Cardiac muscle cell (in vitro differentiated cells and primary cell): ENCODE measurements around the gene FAHD1. TPM values are rescaled to one million over a fixed set of nuclear protein-coding genes. Genes with fewer than 3 reads are reported as not detected.

Source experiments
- DNase-seq, 2 donors: peaks; one replicate each; pipeline versions ENCODE4 v3.0.0 to v3.0.0-alpha.2; 2010 to 2017; ENCODE audit warnings: low read depth in 1 of 2, low spot score in 1 of 2
- H3K27ac ChIP-seq: fragments of 200-600 bp; sonication (generic); 2 replicates; pipeline ENCODE4 v1.5.1; 2016
- H3K27me3 ChIP-seq: fragments of 200-600 bp; sonication (generic); 2 replicates; pipeline ENCODE4 v1.6.0; 2016; ENCODE audit warnings: control low read depth
- H3K36me3 ChIP-seq: fragments of 200-600 bp; sonication (generic); 2 replicates; pipeline ENCODE4 v1.5.1; 2016; ENCODE audit warnings: control low read depth
- H3K4me1 ChIP-seq: fragments of 200-600 bp; sonication (generic); 2 replicates; pipeline ENCODE4 v1.8.1; 2017; ENCODE audit warnings: low read depth, mild to moderate bottlenecking, mixed run types
- H3K4me3 ChIP-seq: fragments of 200-600 bp; sonication (generic); 2 replicates; pipeline ENCODE4 v1.5.1; 2016; ENCODE audit warnings: mild to moderate bottlenecking
- H3K9me3 ChIP-seq: fragments of 200-600 bp; sonication (generic); 2 replicates; pipeline ENCODE4 v1.5.1; 2017; ENCODE audit warnings: low read depth, mild to moderate bottlenecking, control low read depth
- CTCF ChIP-seq: IDR thresholded peaks from 2 replicates; pipeline ENCODE4 v1.5.1; 2012; ENCODE audit warnings: low read depth, mild to moderate bottlenecking, low read length
- polyA plus RNA-seq: library from polyadenylated mRNA; unstranded; fragments of >200 nt; fragmentation: Nextera tagmentation; extraction: Ambion mirVana; gene quantifications from 2 replicates; pipeline ENCODE4 v1.2.1, GENCODE V29; 2016
- total RNA-seq: library from RNA; depleted of rRNA; stranded (reverse); fragments of >200 nt; gene quantifications from 2 replicates; pipeline ENCODE4 v1.2.3, GENCODE V29; 2016

Gene FAHD1
- total and polyA plus RNA-seq, 2 experiments from 2014 or later: 55.3 to 73.5 TPM

- no peak for DNase-seq
- H3K4me3 ChIP-seq: no peak overlapping the region
- no peaks in the 10 kb centered on the region for H3K27me3 ChIP-seq
- H3K36me3 ChIP-seq: peaks cover 6% of the 10 kb centered on the region
- no peaks in the 10 kb centered on the region for H3K9me3 ChIP-seq
- no peaks in the 10 kb centered on the region for H3K4me1 ChIP-seq
- TF ChIP-seq CTCF: no peak
- H3K27ac ChIP-seq: no peak overlapping the region
Measured at GRCh38 chr16:1809281-1809801, 17.7 kb upstream of the FAHD1 start.

- Histone ChIP-seq H3K27me3 (no peaks in the 10 kb centered on the region), H3K4me1 (no peaks in the 10 kb centered on the region), H3K27ac (no peak overlapping the region), H3K36me3 (peaks cover 6% of the 10 kb centered on the region), H3K4me3 (no peak overlapping the region), H3K9me3 (no peaks in the 10 kb centered on the region)
- DNase-seq: no peak
- TF ChIP-seq CTCF: no peak
Measured at GRCh38 chr16:1810106-1810505, 16.9 kb upstream of the FAHD1 start.

GRCh38 chr16:1810536-1810935 is 16.5 kb upstream of the FAHD1 start:
- peaks cover 10% of the 10 kb centered on the region for H3K36me3 ChIP-seq
- H3K27me3 ChIP-seq: no peaks in the 10 kb centered on the region
- H3K27ac ChIP-seq: no peak overlapping the region
- no peaks in the 10 kb centered on the region for H3K4me1 ChIP-seq
- TF ChIP-seq CTCF: no peak
- no peak for DNase-seq
- no peak overlapping the region for H3K4me3 ChIP-seq
- no peaks in the 10 kb centered on the region for H3K9me3 ChIP-seq

GRCh38 chr16:1812732-1813163 is 14.3 kb upstream of the FAHD1 start:
- Histone ChIP-seq H3K27me3 (no peaks in the 10 kb centered on the region), H3K36me3 (peaks cover 19% of the 10 kb centered on the region), H3K9me3 (no peaks in the 10 kb centered on the region), H3K4me1 (no peaks in the 10 kb centered on the region), H3K27ac (no peak overlapping the region), H3K4me3 (no peak overlapping the region)
- peak; percentile 58 to 92 for DNase-seq
- peak; percentile 67 for TF ChIP-seq CTCF

GRCh38 chr16:1815461-1815860 is 11.5 kb upstream of the FAHD1 start:
- no peaks in the 10 kb centered on the region for H3K4me1 ChIP-seq
- H3K4me3 ChIP-seq: no peak overlapping the region
- H3K27ac ChIP-seq: no peak overlapping the region
- no peak for TF ChIP-seq CTCF
- H3K36me3 ChIP-seq: peaks cover 20% of the 10 kb centered on the region
- no peak for DNase-seq
- H3K27me3 ChIP-seq: no peaks in the 10 kb centered on the region
- no peaks in the 10 kb centered on the region for H3K9me3 ChIP-seq
